H9 (cell line): Measurements from ENCODE around the gene COL4A2. TPM values are rescaled to one million over a fixed set of nuclear protein-coding genes. Genes with fewer than 3 reads are reported as not detected.

Experiments
- DNase-seq: peaks from one replicate; pipeline ENCODE4 v3.0.0-alpha.2; 2017
- H2AFZ ChIP-seq: one replicate; pipeline ENCODE4 v1.6.1; 2013; ENCODE audit warnings: mild to moderate bottlenecking, low read length, control low read depth, moderate library complexity
- H2AK5ac ChIP-seq: 2 replicates; pipeline ENCODE4 v1.6.1; 2013; ENCODE audit warnings: low read length, control low read depth, mixed read lengths; ENCODE audit not compliant: insufficient read length
- H2BK120ac ChIP-seq: one replicate; pipeline ENCODE4 v1.6.1; 2013; ENCODE audit warnings: low read depth, mild to moderate bottlenecking, low read length, control low read depth, inconsistent platforms; ENCODE audit not compliant: poor library complexity, severe bottlenecking
- H2BK12ac ChIP-seq: 2 replicates; pipeline ENCODE4 v1.6.1; 2013; ENCODE audit warnings: low read length, control low read depth, mixed read lengths, low read depth; ENCODE audit not compliant: insufficient read length
- H2BK15ac ChIP-seq: 2 replicates; pipeline ENCODE4 v1.6.1; 2013; ENCODE audit warnings: low read depth, low read length, control low read depth
- H2BK20ac ChIP-seq: one replicate; pipeline ENCODE4 v1.6.1; 2013; ENCODE audit warnings: low read depth, mild to moderate bottlenecking, low read length, control low read depth, inconsistent platforms; ENCODE audit not compliant: poor library complexity, severe bottlenecking
- H2BK5ac ChIP-seq: 2 replicates; pipeline ENCODE4 v1.6.1; 2013; ENCODE audit warnings: low read length, control low read depth, mixed read lengths; ENCODE audit not compliant: insufficient read length
- H3K14ac ChIP-seq: 2 replicates; pipeline ENCODE4 v1.6.1; 2013; ENCODE audit warnings: low read length, control low read depth; ENCODE audit not compliant: insufficient read depth
- H3K18ac ChIP-seq: 2 replicates; pipeline ENCODE4 v1.6.1; 2013; ENCODE audit warnings: low read depth, mild to moderate bottlenecking, mixed read lengths, low read length, control low read depth; ENCODE audit not compliant: insufficient read length
- H3K23ac ChIP-seq: 2 replicates; pipeline ENCODE4 v1.6.1; 2013; ENCODE audit warnings: low read length, control low read depth, mixed read lengths, low read depth; ENCODE audit not compliant: insufficient read length
- H3K23me2 ChIP-seq: 2 replicates; pipeline ENCODE4 v1.6.1; 2013; ENCODE audit warnings: low read depth, mild to moderate bottlenecking, mixed read lengths, low read length, control low read depth; ENCODE audit not compliant: insufficient read length, poor library complexity, severe bottlenecking
- H3K27ac ChIP-seq: 2 replicates; pipeline ENCODE4 v1.5.1; 2013; ENCODE audit warnings: low read length, control low read depth, mixed read lengths, low read depth; ENCODE audit not compliant: insufficient read length
- H3K27me3 ChIP-seq: 2 replicates; pipeline ENCODE4 v1.6.1; 2013; ENCODE audit warnings: low read length, control low read depth, inconsistent platforms; ENCODE audit not compliant: insufficient read depth
- H3K4ac ChIP-seq: 2 replicates; pipeline ENCODE4 v1.6.1; 2013; ENCODE audit warnings: low read depth, mild to moderate bottlenecking, control low read depth, inconsistent platforms, low read length, moderate library complexity
- H3K4me1 ChIP-seq: 2 replicates; pipeline ENCODE4 v1.6.1; 2013; ENCODE audit warnings: low read length, control low read depth, inconsistent platforms; ENCODE audit not compliant: insufficient read depth
- H3K4me2 ChIP-seq: 2 replicates; pipeline ENCODE4 v1.6.1; 2013; ENCODE audit warnings: low read length, control low read depth, mixed read lengths; ENCODE audit not compliant: insufficient read length, insufficient read depth
- H3K56ac ChIP-seq: 2 replicates; pipeline ENCODE4 v1.6.1; 2013; ENCODE audit warnings: low read depth, mild to moderate bottlenecking, mixed read lengths, low read length, control low read depth; ENCODE audit not compliant: insufficient read length
- H3K79me1 ChIP-seq: 2 replicates; pipeline ENCODE4 v1.6.1; 2013; ENCODE audit warnings: low read depth, mild to moderate bottlenecking, moderate library complexity, low read length, control low read depth, inconsistent platforms; ENCODE audit not compliant: insufficient read depth, poor library complexity, severe bottlenecking
- H3K79me2 ChIP-seq: 2 replicates; pipeline ENCODE4 v1.6.1; 2013; ENCODE audit warnings: low read length, control low read depth, inconsistent platforms; ENCODE audit not compliant: insufficient read depth
- H3K9ac ChIP-seq: 2 replicates; pipeline ENCODE4 v1.6.1; 2013; ENCODE audit warnings: low read length, control low read depth, mixed read lengths; ENCODE audit not compliant: insufficient read length; ENCODE audit errors: extremely low read depth
- H3K9me3 ChIP-seq: one replicate; pipeline ENCODE4 v1.6.1; 2013; ENCODE audit warnings: low read depth, low read length, inconsistent platforms; ENCODE audit not compliant: control insufficient read depth
- H3T11ph ChIP-seq: one replicate; pipeline ENCODE4 v1.6.1; 2013; ENCODE audit warnings: mild to moderate bottlenecking, low read length, control low read depth, inconsistent platforms
- H4K20me1 ChIP-seq: one replicate; pipeline ENCODE4 v1.6.1; 2013; ENCODE audit not compliant: control insufficient read depth, insufficient read length, insufficient read depth
- H4K5ac ChIP-seq: 2 replicates; pipeline ENCODE4 v1.6.1; 2013; ENCODE audit warnings: low read depth, mild to moderate bottlenecking, mixed read lengths, low read length, control low read depth; ENCODE audit not compliant: insufficient read length
- H4K8ac ChIP-seq: replicated peaks from 2 replicates; pipeline ENCODE4 v1.6.1; 2013; ENCODE audit warnings: low read length, control low read depth, mixed read lengths, low read depth; ENCODE audit not compliant: insufficient read length
- H4K91ac ChIP-seq: 2 replicates; pipeline ENCODE4 v1.6.1; 2013; ENCODE audit warnings: low read depth, mild to moderate bottlenecking, moderate library complexity, mixed read lengths, low read length, control low read depth; ENCODE audit not compliant: insufficient read length
- H3K27ac Mint-ChIP-seq, 3 experiments: 2 replicates in 2 of 3; 3 replicates in 1 of 3; pipeline ENCODE4 v1.8.0; 2020 to 2021; ENCODE audit warnings: mixed read lengths in 3 of 3, mild to moderate bottlenecking in 1 of 3, moderate library complexity in 1 of 3
- H3K27me3 Mint-ChIP-seq: 2 replicates; pipeline ENCODE4 v1.8.0; 2021; ENCODE audit warnings: low read depth, mild to moderate bottlenecking, moderate library complexity, mixed read lengths
- H3K36me3 Mint-ChIP-seq, 3 experiments: 2 replicates in 2 of 3; 3 replicates in 1 of 3; pipeline ENCODE4 v1.8.0; 2020 to 2021; ENCODE audit warnings: low read depth in 3 of 3, mixed read lengths in 3 of 3; ENCODE audit not compliant: insufficient read depth in 1 of 3
- H3K4me1 Mint-ChIP-seq, 2 experiments: 2 replicates each; pipeline ENCODE4 v1.8.0; 2020; ENCODE audit warnings: mixed read lengths in 2 of 2
- H3K4me3 Mint-ChIP-seq, 2 experiments: 2 replicates in 1 of 2; 3 replicates in 1 of 2; pipeline ENCODE4 v1.8.0; 2020 to 2021; ENCODE audit warnings: mild to moderate bottlenecking in 2 of 2, mixed read lengths in 2 of 2, moderate library complexity in 1 of 2
- H3K9me3 Mint-ChIP-seq, 2 experiments: 2 replicates in 1 of 2; 3 replicates in 1 of 2; pipeline ENCODE4 v1.8.0; 2020; ENCODE audit warnings: mild to moderate bottlenecking in 2 of 2, mixed read lengths in 2 of 2, moderate library complexity in 1 of 2
- WGBS: extraction: QIAGEN DNeasy Blood & Tissue Kit; methylation state at CpG from one replicate; pipeline ENCODE4 v1.1.7; 2013; ENCODE audit warnings: missing lambda C conversion rate, low lambda C conversion rate, mixed read lengths; ENCODE audit not compliant: insufficient read length; ENCODE audit errors: extremely low coverage; 5-methylcytosine and 5-hydroxymethylcytosine counted together
- total RNA-seq: library from RNA; stranded (reverse); gene quantifications from 2 replicates; pipeline ENCODE4 v1.2.1, GENCODE V29; 2021
- TF ChIP-seq, protein P1 (sequence below): fragments of 200-600 bp; sonication (generic); conservative IDR thresholded peaks from 3 replicates; pipeline ENCODE4 v1.8.0; 2021; ENCODE audit warnings: antibody characterized with exemption, mild to moderate bottlenecking

Gene COL4A2
- total RNA-seq, 1 experiment from 2014 or later, result 76.5 TPM

DNA sequence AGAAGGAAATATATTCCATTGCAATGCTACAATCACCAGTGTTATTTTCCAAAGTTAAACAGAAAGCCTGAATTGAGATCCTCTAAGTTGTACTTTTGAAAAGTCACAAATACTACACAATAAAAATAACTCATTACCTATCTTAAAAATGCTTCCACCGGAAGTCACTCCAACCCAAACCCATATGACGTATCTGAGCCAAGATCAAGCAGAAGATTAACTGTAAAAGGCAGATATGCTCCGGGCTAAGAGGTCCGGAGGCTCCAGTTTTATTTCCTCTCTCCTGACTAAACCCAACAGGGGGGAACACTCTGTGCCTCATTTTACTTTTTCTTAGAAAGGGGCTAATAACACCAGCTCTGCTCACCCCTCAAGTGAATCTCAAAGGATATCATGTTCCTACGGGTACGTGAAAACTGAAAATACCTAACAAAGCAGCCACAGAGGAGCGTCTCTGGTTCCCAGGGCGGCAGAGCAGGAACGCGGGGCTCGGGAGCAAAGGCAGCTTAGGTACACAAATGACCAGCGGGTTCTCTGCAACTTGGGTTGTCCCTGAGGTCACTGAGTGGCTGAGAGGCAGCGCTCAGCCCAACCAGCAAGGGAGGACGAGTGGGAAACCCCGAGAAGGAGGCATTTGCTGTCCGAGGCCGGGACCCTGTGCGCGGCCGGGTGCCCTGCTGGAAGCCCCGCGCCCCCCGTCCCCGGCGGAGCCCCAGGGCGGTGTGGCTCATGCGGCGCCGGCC lies 253.7 kb downstream of the COL4A2 start:
- Histone ChIP-seq H4K5ac (no peak overlapping the region), H3K23ac (no peak overlapping the region), H3K14ac (peak overlapping the region; percentile 66), H2BK120ac (no peak overlapping the region), H3K56ac (no peak overlapping the region), H3K4me2 (peak overlapping the region; percentile 88), H4K8ac (no peak overlapping the region), H3K27ac (no peak overlapping the region), H3K18ac (no peak overlapping the region), H2BK20ac (no peak overlapping the region), H3K4me1 (peaks cover 10% of the 10 kb centered on the region; the same call in 1 of the 2 replicates), H2BK5ac (no peak overlapping the region), H3K27me3 (no peaks in the 10 kb centered on the region; the same call in 1 of the 2 replicates), H3K23me2 (peaks cover 4% of the 10 kb centered on the region), H2AFZ (no peak overlapping the region), H3K9me3 (no peaks in the 10 kb centered on the region), H3K79me1 (no peaks in the 10 kb centered on the region), H4K91ac (no peak overlapping the region), H2BK15ac (no peak overlapping the region), H3K79me2 (peaks cover 5% of the 10 kb centered on the region; the same call in 1 of the 2 replicates), H2BK12ac (no peak overlapping the region), H3K9ac (peak overlapping the region; percentile 64), H3K4ac (no peak overlapping the region), H2AK5ac (no peak overlapping the region), H4K20me1 (no peaks in the 10 kb centered on the region), H3T11ph (no peak overlapping the region)
- Mint-ChIP-seq H3K4me1 (peaks cover 26 to 44% of the 10 kb centered on the region in 2 experiments), H3K36me3 (peaks cover 8 to 17% (median 10%) of the 10 kb centered on the region in 3 experiments), H3K4me3 (peak overlapping the region; percentile 76 to 94), H3K27ac (peak overlapping the region in 1 of 3 experiments; percentile 57; a peak in 1 of 7 replicates), H3K9me3 (peaks cover 3 to 6% of the 10 kb centered on the region in 2 experiments; a peak in 2 of 5 replicates), H3K27me3 (peaks cover 15% of the 10 kb centered on the region)
- WGBS, result no CpG with 5 or more reads among the region's 29 CpGs
- TF ChIP-seq, protein P1, sequence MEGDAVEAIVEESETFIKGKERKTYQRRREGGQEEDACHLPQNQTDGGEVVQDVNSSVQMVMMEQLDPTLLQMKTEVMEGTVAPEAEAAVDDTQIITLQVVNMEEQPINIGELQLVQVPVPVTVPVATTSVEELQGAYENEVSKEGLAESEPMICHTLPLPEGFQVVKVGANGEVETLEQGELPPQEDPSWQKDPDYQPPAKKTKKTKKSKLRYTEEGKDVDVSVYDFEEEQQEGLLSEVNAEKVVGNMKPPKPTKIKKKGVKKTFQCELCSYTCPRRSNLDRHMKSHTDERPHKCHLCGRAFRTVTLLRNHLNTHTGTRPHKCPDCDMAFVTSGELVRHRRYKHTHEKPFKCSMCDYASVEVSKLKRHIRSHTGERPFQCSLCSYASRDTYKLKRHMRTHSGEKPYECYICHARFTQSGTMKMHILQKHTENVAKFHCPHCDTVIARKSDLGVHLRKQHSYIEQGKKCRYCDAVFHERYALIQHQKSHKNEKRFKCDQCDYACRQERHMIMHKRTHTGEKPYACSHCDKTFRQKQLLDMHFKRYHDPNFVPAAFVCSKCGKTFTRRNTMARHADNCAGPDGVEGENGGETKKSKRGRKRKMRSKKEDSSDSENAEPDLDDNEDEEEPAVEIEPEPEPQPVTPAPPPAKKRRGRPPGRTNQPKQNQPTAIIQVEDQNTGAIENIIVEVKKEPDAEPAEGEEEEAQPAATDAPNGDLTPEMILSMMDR, result no peak
- DNase-seq, result peak; percentile 57
